Measurements from ENCODE around the gene DNAH1. TPM values are rescaled to one million over a fixed set of nuclear protein-coding genes. Genes with fewer than 3 reads are reported as not detected.

Gene DNAH1
- total and polyA plus RNA-seq, 2 of the 13 experiments (the other 11 are each of a cell fraction or from before 2014, with no cell fraction given) = 0.64 to 3.5 TPM

GRCh38 chr3:52446631-52447511, 130.8 kb downstream of the DNAH1 start (continued):
- TF ChIP-seq ZGPAT (CRISPR knock-in tag; IDR thresholded peaks at IDR 0.05) = 0 out of 2 replicates have a peak, but pooled peaks have one; percentile 54
- no peak for TF ChIP-seq ZNF670 (CRISPR knock-in tag; IDR thresholded peaks at IDR 0.05; ENCODE audit: borderline replicate concordance)
- no peak for TF ChIP-seq GTF2F1 (IDR thresholded peaks at IDR 0.05; ENCODE audit: low read length)
- TF ChIP-seq ARID5B (CRISPR knock-in tag; IDR thresholded peaks at IDR 0.05) = no peak
- TF ChIP-seq HOXD1 (CRISPR knock-in tag; IDR thresholded peaks at IDR 0.05) = no peak
- TF ChIP-seq ZMAT3 (CRISPR knock-in tag; conservative IDR thresholded peaks at IDR 0.05) = no peak
- peak; percentile 97 for TF ChIP-seq CTCF (CRISPR knock-in tag; IDR thresholded peaks at IDR 0.05)
- 0 out of 2 replicates have a peak, but pooled peaks have one; percentile 60 for TF ChIP-seq CSRNP1 (CRISPR knock-in tag; IDR thresholded peaks at IDR 0.05)
- no peak for TF ChIP-seq KLF15 (CRISPR knock-in tag; IDR thresholded peaks at IDR 0.05; ENCODE audit: borderline replicate concordance)
- TF ChIP-seq GZF1 (CRISPR knock-in tag; IDR thresholded peaks at IDR 0.05) = peak; percentile 34; the same call in 1 of the 2 replicates
- TF ChIP-seq SAFB2 (CRISPR knock-in tag; IDR thresholded peaks at IDR 0.05; ENCODE audit: borderline replicate concordance, low read depth) = no peak
- TF ChIP-seq ZNF205 (CRISPR knock-in tag; IDR thresholded peaks at IDR 0.05) = 0 out of 2 replicates have a peak, but pooled peaks have one; percentile 45
- no peak for TF ChIP-seq ZNF782 (CRISPR knock-in tag; IDR thresholded peaks at IDR 0.05; ENCODE audit: borderline replicate concordance)
- no peak for TF ChIP-seq CREM (IDR thresholded peaks at IDR 0.05)
- TF ChIP-seq CREM (CRISPR knock-in tag; IDR thresholded peaks at IDR 0.05) = no peak
- no peak for TF ChIP-seq RCOR2 (CRISPR knock-in tag; IDR thresholded peaks at IDR 0.05)
- no peak for TF ChIP-seq THAP7 (CRISPR knock-in tag; IDR thresholded peaks at IDR 0.05)
- no peak for TF ChIP-seq CENPT (CRISPR knock-in tag; IDR thresholded peaks at IDR 0.05; ENCODE audit: low read depth)
- no peak for TF ChIP-seq FOXK2 (IDR thresholded peaks at IDR 0.05)
- TF ChIP-seq SMC3 (IDR thresholded peaks at IDR 0.05; ENCODE audit: low read length) = peak; percentile 95
- no peak for TF ChIP-seq NFYC (CRISPR knock-in tag; IDR thresholded peaks at IDR 0.05)
